ENCODE data around the gene CNOT8.

- TF ChIP-seq LEF1 (IDR thresholded peaks at IDR 0.05; ENCODE audit: borderline replicate concordance) (no peak), FOXM1 (IDR thresholded peaks at IDR 0.05; ENCODE audit: borderline replicate concordance) (no peak), NFRKB (IDR thresholded peaks at IDR 0.05) (no peak), HDGF (IDR thresholded peaks at IDR 0.05; ENCODE audit: borderline replicate concordance) (no peak), TARDBP (IDR thresholded peaks at IDR 0.05) (no peak), ARNT (IDR thresholded peaks at IDR 0.05) (no peak), SP1 (IDR thresholded peaks at IDR 0.05) (no peak), SUZ12 (IDR thresholded peaks at IDR 0.05) (no peak), FOXA1 (IDR thresholded peaks at IDR 0.05) (no peak), ELF4 (IDR thresholded peaks at IDR 0.05) (no peak)
These were observed 40.9 kb downstream of the CNOT8 start for GRCh38 chr5:154899151-154899816.

All from HEK293T (cell line).